Epidermal melanocyte (primary cell): ENCODE results near the gene SETDB2.

Experiments
- DNase-seq: peaks from one replicate; pipeline ENCODE4 v3.0.0; 2011; ENCODE audit warnings: low spot score; ENCODE audit not compliant: insufficient read length

The SETDB2 gene, protein sequence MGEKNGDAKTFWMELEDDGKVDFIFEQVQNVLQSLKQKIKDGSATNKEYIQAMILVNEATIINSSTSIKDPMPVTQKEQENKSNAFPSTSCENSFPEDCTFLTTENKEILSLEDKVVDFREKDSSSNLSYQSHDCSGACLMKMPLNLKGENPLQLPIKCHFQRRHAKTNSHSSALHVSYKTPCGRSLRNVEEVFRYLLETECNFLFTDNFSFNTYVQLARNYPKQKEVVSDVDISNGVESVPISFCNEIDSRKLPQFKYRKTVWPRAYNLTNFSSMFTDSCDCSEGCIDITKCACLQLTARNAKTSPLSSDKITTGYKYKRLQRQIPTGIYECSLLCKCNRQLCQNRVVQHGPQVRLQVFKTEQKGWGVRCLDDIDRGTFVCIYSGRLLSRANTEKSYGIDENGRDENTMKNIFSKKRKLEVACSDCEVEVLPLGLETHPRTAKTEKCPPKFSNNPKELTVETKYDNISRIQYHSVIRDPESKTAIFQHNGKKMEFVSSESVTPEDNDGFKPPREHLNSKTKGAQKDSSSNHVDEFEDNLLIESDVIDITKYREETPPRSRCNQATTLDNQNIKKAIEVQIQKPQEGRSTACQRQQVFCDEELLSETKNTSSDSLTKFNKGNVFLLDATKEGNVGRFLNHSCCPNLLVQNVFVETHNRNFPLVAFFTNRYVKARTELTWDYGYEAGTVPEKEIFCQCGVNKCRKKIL

GRCh38 chr13:49443704-49444523 lies at the start of gene SETDB2, which contains the start of gene CAB39L:
SETDB2 (plus strand) TSS chr13:49444274; CDS start chr13:49451894, 7,620 bp downstream.
CAB39L (minus strand) TSS chr13:49444064; CDS start chr13:49382910, 61,154 bp downstream.
- peak; percentile 77 for DNase-seq

DNA sequence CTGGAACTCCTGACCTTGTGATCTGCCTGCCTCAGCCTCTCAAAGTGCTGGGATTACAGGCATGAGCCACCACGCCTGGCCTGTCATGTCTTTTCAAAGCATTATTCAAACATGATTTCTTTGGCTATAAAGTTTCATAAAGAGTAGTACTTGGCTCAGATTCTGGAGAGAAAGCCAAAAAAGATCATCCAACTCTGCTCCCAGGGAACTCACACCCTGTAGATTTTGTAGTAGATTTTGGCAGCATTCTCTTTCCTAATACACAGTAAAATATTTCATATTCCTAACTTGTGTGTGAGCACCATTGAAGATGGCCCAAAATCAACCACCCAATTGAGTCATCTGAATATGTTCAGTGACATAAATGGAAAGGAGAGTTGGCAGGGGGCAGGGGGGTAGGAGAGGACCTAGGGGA lies 48.6 kb upstream of the SETDB2 start:
- DNase-seq, result no peak

GRCh38 chr13:49395878-49396380 lies 48.1 kb upstream of the SETDB2 start:
- no peak for DNase-seq

GRCh38 chr13:49399801-49400472 lies 44.1 kb upstream of the SETDB2 start:
- no peak for DNase-seq

- DNase-seq, result peak; percentile 41
These were observed 43.1 kb upstream of the SETDB2 start for GRCh38 chr13:49400755-49401659.

- DNase-seq, result no peak
These were observed 39.9 kb upstream of the SETDB2 start for GRCh38 chr13:49403996-49404702.

DNA sequence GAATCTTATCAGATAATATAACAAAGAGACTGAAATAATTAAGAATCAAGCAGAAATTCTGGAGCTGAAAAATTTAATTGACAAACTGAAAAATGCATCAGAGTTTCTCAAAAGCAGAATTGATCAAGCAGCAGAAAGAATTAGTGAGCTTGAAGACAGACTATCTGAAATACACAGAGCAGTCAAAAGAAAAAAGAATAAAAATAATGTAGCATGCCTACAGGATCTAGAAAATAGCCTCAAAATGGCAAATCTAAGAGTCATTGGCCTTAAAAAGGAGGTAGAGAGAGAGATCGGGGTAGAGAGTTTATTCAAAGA lies 39.4 kb upstream of the SETDB2 start:
- no peak for DNase-seq

DNA sequence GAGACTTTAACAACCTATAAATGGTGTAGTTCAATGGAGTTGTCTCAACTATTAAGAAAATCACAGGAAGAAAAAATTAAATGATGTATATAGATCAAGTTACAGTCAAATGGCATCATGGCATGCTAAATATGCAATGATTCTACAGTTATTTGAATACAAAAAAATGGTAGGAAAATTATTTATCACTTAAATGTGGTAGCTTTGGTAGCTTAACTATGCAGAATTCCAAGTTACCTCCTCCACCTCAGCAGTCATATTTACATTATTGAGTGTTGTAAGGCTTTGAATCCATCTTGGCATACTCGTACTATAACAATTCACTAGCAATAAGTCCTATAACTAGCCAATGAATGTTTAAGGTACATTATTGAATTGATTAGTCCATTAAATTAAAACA lies 37.0 kb upstream of the SETDB2 start:
- no peak for DNase-seq

DNA sequence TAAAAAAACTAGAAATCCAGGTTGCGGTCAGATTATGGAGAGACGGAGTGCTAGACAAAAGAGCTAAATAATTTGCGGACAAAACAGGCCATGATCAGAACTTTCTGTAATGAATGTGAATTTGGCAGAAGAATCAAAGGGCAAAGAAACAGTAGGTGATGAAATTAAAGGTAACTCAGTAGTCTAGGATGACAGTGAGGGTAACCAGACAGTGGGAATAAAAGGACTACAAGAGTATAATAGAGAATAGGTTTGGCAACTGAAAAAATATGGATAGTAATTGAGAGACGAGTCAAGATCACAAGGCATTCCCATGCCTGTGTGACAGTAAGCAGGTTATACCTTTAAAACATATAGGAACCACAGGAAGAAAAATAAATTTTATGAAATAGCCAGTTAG lies 36.1 kb upstream of the SETDB2 start:
- DNase-seq, result no peak

DNA sequence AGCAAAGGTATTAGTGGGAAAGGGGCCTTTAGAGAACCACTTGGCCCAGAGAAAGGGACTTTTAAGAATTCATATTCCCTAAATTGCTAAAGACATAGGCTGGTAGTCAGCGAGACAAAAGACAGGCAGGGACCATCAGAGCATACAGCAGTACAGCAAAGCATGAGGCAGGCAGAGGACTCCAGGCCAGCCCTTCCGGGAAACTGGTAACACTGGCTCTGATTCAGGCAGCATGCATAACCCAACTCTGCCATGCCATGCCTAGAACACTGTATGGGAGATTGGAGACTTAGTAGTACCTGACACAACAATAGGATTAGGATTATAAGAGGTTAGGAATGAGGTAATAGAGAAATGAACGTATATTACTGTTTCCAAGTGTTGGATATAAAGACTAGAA lies 35.1 kb upstream of the SETDB2 start:
- no peak for DNase-seq

- DNase-seq, result no peak
These were observed 34.1 kb upstream of the SETDB2 start for GRCh38 chr13:49410006-49410405.

GRCh38 chr13:49410477-49410876 lies 33.6 kb upstream of the SETDB2 start:
- DNase-seq, result no peak

DNA sequence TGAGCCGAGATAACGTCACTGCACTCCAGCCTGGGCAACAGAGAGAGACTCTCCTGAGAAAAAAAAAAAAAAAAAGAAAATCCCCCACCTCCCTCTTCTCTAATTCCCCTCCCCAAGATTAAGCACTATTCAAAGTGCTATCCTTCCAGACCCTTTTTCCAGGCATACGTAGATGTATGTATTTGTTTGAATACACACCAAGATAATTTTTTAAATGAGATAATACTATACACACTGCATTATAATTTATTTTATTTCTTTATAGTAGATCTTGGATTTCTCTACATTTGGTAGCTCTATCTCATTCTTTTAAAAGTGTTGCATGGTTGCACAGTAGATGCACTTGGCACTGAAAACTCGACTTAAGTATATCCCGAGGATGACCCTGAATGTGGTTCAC lies 32.7 kb upstream of the SETDB2 start:
- DNase-seq, result no peak

- DNase-seq, result no peak
These were observed 31.3 kb upstream of the SETDB2 start for GRCh38 chr13:49412749-49413148.

DNA sequence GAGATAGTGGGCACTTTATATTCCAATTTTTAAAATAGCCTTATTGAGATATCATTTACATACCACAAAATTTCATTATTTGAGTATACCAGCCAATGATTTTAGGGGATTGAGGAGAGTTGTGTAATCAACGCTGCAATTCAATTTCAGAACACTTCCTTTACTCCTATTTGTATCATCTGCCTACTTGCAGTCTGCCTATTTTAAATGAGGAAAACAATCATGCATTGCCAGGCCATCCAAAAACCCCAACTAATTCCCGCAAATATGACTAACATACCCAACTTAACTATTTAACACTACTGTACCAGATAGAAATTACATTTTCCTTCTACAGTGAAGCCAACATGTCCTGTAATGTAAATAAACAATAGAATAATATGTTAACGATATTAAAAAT lies 26.9 kb upstream of the SETDB2 start:
- DNase-seq, result no peak

GRCh38 chr13:49418206-49418605 lies 25.9 kb upstream of the SETDB2 start:
- no peak for DNase-seq

DNA sequence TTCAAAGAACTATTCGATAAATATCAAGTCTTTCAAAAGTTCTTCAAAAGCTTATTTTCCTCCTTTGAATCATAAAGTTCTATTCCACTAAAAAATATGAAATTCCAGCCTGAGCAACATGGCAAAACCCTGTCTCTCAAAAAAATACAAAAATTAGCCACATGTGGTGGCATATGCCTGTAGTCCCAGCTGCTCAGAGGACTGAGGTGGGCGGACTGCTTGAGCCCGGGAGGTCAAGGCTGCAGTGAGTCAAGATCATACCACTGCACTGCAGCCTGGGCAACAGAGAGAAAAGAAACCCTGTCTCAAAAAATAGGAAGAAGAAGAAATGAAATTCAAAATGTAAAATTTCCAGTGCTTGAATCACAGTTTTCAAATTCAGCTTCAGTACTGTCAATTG lies 24.8 kb upstream of the SETDB2 start:
- no peak for DNase-seq

DNA sequence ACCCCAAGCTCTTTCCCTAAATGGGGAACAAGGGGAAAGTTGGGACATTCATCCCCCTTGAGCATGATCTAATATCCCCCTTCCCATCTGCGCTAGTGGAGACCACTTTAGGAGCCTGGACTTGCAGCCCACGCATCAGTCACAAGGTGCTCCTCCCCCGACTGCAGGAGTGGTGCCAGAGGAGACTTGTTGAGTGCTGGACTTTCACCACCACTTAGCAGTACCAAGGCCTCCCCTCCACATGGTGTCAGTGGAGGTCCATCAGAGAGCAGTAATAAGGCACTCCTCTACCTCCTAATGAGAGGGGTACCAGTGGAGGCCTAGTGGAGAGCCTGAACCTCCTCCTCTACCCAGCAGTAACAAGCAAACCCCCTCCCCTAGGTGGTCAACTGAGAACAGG lies 22.7 kb upstream of the SETDB2 start:
- no peak for DNase-seq

DNA sequence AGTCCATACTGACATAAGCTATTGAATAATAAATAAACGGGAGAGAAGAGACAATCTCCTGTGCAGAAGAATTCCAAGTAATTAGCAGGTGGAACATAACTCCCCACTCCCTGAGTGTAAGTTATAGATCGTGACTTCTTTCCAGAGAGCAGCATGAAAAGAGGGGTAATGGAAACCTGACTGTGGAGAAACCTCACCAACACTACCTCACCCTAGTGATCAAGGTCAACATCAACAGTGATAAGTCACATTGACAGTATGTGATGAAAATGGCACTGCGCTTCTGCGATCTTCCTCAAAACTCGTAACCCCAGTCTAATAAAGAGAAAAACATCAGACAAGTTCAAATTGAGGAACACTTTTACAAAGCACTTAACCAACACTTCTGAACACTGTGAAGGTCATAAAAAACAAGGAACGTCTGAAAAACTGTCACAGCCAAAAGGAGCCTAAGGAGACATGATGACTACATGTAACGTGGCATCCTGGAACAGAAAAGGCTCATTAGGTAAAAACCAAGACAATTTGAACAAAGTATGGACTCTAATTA lies 20.0 kb upstream of the SETDB2 start:
- no peak for DNase-seq
